GM19438 (cell line): ENCODE measurements around the gene GABARAPL1.

Experiments
- ATAC-seq: cut with Tn5 transposase; IDR thresholded peaks from one replicate; pipeline ENCODE4 v1.9.1; 2021; ENCODE audit warnings: low read depth; ENCODE audit not compliant: unreplicated experiment

Gene GABARAPL1

DNA sequence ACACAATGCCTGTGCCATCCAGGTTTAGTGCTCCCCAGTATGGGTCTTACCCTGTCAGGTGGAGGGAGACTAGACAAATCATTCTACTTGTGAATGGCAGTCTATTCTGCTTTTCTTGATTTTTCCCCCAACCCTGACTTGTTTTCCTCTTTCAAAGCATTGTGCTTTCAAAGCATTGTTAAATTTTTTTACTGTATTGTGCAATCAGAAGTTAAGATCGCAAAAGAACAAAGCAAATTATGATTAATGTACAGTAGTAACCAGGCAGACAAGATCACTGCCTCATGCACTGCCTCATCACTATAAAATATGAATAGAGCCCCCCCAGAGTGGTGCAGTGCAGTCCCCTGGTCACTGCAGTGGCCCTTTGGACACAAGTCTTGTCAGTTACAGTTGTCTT is 14.1 kb downstream of the GABARAPL1 start:
- ATAC-seq = no peak

DNA sequence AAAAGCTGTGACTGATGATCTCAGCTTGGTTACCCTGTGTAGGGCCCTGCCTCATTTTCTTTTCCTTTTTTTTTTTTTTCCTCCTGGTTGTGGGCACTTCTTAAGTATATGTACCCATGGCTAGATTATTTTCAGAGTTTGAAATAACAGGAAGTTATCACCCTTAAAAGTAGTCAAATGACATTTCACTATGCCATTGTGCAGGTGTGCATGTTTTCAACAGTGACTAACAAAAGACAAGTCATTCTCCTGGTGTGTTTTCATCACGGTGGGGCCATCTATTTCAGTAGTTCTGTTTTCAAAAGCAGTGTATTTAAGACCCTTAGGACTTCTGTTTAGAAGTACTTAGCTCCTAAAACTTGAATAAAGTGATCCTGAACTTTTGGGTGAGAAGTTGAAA is 15.0 kb downstream of the GABARAPL1 start:
- ATAC-seq = no peak

DNA sequence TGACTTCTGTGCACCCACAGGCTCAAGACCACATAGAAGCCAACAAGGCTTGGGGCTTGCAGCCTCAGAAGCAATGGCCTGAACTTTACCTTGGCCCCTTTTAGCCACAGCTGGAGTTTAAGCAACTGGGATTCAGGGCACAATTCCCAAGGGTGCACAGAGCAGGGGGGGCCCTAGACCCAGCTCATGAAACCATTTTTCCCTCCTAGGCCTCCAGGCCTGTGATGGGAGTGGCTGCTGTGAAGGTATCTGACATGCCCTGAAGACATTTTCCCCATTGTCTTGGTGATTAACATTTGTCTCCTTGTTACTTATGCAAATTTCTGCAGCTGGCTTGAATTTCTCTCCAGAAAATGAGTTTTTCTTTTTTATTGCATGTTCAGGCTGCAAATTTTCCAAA is 21.9 kb downstream of the GABARAPL1 start:
- ATAC-seq = no peak

DNA sequence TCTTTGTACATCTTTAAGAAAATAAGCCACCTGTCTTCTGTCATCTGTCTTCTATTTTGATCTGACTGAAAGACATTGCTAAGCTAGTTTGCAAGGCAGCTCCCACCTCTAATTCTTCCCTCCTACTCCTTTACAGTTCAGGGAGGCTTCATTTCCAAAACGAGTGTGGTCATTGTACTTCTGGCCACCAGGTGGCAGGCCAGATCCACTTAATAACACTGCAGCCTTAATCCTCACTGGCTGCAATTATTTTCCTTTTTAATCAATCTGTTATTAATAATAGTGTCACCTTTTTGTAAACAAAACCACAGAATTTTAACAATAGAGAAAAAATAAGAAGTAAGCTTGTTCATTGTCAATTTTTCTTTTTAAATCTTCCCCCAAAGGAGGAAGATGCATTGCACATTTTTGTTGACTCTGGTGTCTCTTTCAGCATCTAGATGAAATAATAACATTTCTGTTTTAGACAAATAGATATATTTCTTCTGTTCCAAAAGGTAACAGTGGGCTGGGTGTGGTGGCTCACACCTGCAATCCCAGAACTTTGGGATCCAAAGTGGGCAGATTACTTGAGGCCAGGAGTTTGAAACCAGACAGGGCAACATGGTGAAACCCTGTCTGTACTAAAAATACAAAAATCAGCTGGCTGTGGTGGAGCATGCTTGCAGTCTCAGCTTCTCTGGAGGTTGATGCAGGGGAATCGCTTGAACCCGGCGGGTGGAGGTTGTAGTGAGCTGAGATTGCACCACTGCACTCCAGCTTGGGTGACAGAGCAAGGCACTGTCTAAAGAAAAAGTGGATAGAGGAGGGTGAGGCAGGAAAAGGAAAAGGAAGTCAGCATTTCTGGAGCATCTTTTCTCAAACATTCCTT is 23.3 kb downstream of the GABARAPL1 start:
- ATAC-seq = no peak

DNA sequence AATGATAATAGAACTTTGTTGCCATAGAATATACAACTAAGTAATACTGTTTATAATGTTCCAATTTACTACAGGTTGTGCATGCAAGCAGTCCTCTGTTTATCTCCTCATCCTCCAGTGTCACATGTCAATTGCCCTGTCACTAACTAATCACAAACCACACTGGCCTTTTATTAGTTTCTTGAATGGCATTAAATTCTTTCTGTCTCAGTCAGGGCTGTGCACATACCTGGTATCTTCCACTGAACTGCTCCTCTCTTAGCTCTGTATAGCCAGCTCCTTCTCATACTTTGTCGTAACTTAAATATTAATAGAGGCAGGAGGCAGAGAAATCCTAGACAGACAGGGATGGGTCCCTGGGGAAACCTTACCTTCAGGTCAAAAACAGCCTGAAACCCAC is 24.0 kb downstream of the GABARAPL1 start:
- no peak for ATAC-seq

DNA sequence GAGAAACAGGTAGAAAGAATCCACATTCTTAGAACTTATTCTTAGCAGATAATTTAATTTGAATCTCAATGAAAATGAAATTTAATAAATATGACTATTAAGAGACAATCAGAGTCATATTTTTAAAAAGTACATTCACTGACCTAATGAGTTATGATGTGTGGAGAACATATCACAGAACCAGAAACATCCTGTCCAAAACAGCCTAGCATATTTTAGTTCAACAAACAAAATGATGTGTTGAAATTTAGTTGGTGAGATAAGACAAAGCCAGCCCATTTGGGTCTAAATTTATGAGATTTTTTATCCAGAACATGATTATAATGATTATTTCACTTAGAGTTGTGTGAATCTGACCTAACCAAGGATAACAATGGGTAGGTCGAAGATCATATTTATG is 25.8 kb downstream of the GABARAPL1 start:
- no peak for ATAC-seq

DNA sequence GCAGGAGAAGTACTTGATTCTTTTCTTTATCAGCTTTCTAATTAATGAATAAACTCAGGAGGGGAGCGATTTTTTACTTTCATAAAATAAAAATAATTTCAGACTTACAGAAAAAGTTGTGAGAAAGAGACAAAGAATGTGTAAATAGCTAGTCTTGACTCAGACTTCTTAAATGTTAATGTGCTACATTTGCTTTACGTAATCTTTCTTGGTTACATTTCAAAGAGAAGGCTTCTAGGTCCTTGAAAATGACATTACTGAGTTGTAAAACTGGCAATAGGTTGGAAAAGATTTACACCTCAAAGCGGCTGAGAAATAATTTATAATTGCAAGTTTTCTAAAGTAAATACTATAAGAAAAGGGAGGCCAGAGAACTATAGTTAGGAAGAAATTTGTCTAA is 28.6 kb downstream of the GABARAPL1 start:
- no peak for ATAC-seq

DNA sequence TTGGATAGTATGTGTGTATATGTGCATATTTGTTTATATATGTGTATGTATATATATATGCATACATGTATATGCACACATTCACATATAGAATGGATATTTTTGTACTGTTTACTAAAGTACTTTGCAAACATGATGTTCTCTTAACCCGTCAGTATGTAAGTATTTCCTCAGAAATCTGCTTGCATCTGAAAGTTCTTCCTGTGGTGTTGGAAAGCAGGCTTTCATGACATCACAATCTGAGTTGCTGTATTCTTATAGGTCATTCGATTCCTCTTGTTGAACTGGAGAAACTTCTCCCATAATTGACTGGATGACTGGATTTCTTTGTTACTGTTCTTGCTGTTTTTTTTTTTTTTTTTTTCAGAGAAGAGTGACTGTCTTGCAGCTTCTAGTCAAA is 29.1 kb downstream of the GABARAPL1 start:
- ATAC-seq = no peak

DNA sequence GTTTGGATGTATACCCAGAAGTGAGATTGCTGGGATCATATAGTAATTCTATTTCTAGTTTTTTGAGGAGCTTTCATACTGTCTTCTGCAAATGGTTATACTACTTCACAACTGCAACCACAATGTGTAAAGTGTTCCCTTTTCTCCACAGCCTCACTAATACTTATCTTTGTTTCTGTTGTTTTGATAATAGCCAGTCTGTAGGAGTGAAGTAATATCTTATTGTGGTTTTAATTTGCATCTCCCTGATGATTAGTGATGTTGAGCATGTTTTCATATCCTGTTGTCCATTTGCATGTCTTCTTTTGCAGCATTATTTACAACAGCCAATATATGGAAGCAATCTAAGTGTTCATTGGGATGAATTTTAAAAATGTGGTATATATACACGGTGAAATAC is 29.9 kb downstream of the GABARAPL1 start:
- no peak for ATAC-seq

DNA sequence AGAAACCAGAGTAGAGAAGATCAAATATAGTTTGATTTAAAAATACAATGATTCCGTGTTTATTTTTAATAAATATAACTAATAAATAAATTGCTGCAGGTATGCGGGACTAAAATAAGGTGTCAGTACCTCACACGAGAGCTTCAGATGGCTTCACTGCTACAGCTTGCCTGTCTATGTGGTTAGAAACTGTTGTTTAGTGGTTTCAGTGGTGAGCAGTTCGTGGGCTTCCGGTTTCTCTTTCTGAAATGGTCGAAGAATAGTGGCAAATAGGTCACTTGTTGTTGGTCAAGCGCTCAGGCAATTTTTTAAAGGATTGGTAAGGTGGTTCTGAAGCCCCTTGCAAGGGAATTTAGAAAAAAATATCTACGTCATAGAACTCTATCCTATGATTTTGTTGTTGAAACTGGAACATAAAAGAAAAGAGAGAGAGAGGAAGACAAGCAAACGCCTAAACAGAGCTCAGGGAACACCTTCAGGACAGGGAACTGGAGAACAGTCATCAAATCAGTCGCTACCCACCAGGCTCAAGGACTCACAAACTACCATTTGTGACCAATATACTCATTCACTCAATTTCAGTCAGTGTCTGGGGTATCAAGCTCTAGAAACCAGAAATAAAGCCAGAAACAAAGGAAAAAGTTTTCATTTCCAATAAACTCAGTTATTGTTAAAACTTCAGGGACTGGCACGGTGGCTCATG is 31.3 kb downstream of the GABARAPL1 start:
- ATAC-seq = peak; percentile 96

DNA sequence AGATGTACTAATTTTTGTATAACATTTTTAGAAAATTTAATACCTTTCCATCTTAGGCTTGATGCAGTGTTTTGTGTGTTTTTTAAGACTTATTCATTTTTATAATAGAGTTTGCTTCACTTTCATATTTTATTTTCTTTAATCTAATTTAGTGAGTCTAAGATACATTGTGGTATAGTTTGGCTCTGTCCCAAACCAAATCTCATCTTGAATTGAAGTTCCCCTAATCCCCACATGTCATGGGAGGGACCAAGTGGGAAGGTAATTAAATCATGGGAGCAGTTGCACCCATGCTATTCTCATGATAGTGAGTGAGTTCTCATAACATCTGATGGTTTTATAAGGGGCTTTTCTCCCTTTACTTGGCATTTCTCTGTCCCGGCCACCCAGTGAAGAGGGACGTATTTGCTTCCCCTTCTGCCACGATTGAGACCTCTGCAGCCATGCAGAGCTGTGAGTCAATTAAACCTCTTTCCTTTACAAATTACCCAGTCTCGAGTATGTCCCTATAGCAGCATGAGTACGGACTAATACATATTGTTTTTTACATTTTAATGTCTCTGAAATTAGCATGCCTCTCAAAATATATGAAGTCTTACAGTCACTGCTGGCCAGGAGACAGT is 34.9 kb downstream of the GABARAPL1 start:
- ATAC-seq = no peak

DNA sequence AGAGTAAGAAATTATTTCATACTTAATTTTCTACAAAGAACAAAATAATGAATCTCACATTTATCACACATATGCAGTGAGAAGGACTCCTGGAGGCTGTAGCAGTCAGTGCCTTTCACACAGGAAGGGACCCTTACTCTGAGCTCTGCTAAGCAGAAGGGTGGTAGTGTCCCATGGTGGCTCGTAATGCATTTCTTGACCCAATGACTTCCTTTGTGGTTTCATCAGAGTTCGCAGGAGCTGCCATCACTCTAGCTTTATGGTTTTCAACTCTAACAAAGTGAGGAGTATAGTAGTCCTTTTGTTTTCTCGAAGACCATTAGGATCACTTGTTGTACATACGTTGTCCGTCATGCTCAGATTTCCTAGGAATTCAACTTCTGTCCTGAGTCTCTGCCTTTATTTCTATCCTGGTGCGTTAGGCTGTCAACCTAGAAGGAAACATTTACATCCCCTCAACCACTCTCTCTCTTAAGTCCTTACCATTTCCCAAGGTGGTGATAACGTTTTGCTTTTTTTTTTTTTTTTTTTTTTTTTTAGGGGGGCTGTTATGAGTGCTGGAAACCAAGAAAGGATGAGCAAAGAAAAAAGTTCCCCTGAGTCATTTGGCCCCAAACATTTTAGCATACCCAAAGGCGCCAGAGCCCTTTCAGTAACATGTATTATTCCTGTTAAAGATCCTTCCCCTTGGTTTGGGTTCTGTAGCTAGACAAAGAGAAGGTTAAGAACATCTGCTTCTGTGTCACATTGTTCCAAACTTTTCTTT is 37.2 kb downstream of the GABARAPL1 start:
- no peak for ATAC-seq

DNA sequence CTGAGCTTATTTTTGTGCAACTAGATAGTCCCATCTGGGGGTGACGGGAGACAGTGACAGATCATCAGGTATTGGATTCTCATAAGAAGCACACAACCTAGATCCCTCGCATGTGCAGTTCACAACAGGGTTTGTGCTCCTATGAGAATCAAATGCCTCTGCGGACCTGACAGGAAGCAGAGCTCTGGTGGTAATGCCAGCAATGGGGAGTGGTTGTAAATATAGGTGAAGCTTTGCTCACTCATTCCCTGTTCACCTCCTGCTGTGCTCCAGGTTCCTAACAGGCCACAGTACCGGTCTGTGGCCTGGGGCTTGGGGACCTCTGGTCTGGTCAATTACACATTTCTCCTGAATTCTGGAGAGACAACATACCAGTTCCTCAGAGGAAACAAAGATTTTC is 39.0 kb downstream of the GABARAPL1 start:
- no peak for ATAC-seq

DNA sequence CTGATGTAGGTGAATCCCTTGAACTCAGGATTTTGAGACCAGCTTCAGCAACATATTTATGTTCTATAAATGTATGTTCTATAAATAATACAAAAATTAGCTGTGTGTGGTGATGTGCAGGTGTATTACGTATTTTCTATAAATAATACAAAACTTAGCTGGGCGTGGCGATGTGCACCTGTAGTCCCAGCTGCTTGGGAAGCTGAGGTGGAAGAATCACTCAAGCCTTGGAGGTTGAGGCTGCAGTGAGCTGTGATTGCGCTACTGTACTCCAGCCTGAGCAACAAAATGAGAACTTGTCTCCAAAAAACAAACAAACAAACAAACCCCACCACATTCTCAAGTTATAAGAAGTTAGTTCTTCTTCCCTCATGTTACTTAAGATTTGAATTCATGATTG is 39.5 kb downstream of the GABARAPL1 start:
- no peak for ATAC-seq

DNA sequence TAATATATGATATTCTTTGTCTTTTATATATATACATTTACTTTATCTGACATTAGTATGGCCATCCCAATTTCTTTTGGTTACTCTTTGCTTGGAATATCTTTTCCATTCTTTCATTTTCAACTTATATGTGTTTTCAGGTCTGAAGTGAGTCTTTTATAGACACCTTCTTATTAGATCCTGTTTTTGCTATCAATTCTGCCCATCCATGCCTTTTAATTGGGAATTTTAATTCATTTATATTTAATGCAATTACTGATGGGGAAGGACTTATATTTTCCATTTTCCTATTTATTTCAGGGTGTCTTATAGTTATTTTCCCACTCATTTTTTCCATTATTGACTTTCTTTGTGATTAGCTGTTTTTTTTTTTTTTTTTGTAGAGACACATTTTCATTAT is 43.4 kb downstream of the GABARAPL1 start:
- ATAC-seq = no peak

DNA sequence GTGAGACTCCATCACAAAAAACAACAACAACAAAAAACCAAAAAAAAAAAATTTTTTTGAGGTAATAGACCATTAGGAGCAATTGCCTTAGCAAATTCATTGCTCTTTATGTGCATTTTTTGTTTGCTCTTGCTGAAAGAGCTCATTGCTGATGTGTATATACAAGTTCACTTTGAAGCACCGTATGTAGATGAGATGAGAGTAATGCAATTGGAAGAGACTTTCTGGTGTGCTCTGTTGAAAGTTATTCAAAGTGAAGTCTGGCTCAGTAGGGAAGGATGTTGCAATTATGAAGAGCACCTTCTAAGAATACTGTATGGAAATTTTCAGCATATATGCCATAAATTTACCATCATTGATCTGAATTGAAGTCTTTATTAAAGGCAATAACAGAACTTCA is 48.2 kb downstream of the GABARAPL1 start:
- no peak for ATAC-seq

DNA sequence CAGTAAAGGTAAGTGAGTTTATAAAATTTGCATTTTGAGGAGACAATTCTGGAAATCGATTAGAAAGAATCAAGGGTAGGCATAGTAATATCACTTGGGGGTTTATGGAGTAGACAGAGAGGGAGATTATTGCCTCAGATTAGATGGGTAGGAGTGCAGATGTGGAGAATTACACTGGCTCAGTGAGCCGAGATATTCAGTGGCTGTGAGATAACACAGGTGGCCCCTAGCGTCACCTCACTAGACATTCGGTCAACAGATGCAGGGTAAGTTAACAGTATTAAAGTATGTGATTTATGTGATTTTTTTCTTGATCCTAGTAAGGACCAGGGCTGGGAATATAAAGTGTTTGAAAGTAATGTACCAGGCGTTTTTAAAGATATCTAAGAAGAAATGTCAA is 55.4 kb downstream of the GABARAPL1 start:
- ATAC-seq = no peak

DNA sequence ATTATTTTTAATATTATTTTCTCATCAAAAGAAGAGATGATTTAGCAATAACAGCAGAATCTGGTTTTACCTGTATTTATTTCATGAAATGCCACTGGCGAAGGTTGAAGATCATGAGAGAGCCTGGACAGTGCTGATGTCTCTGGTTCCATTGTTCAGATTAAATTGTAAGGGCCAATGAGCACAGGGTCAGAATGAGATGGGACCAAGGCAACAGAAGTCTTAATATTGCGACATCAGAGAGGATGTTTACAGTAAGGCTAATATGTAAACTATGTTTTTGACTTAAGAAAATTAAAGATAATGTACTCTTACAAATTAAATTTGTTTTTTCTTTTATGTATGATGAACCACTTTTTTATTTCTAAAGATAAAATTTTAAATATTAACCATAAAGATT is 59.8 kb downstream of the GABARAPL1 start:
- ATAC-seq = no peak
